ENCODE measurements around the gene TP63.

TP63 gene

GRCh38 chr3:189871418-189871817 is 240.2 kb downstream of the TP63 start:
- TF ChIP-seq CTCF (IDR thresholded peaks at IDR 0.05; ENCODE audit: low read depth, low read length) = no peak
- DNase-seq (ENCODE audit: low read depth, low spot score) = no peak
- H3K4me3 ChIP-seq (ENCODE audit: low read depth, low read length) = no peak overlapping the region
- in situ Hi-C loops (cut with HindIII; ENCODE audit: low sequenced_read_pairs) = no loop called here

DNA sequence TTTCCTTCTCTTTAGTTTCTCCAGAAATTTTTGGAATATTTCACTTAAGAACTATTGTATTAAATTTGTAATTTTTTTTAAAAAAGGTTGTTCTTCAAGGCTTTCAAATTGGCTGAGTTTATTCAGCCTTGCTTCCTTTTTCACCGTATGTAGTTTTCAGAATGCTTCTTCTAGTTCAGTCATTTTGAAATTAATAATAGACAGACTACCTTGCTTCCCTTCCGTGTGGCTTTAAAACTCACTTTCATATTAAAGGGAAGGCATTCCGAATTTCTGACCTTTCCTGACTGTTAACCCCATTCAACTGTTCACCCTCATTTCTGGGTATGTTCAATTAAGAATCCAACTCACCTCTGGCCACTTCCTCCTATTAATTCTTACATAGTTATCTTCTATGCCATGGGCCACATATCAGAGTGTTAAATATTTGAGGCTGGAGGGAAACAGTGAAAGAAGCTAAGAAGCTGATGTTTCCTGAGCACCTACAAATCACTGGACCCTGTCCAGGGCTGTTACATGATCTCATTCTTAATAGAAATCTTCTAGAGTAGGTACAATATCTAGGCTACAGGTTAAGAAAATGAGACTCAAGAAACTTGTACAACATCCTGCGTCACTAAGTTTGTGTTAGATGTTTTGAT is 252.0 kb downstream of the TP63 start:
- no peak for DNase-seq (ENCODE audit: low read depth, low spot score)
- in situ Hi-C loops (cut with HindIII; ENCODE audit: low sequenced_read_pairs) = no loop called here
- no peak overlapping the region for H3K4me3 ChIP-seq (ENCODE audit: low read depth, low read length)
- no peak for TF ChIP-seq CTCF (IDR thresholded peaks at IDR 0.05; ENCODE audit: low read depth, low read length)

DNA sequence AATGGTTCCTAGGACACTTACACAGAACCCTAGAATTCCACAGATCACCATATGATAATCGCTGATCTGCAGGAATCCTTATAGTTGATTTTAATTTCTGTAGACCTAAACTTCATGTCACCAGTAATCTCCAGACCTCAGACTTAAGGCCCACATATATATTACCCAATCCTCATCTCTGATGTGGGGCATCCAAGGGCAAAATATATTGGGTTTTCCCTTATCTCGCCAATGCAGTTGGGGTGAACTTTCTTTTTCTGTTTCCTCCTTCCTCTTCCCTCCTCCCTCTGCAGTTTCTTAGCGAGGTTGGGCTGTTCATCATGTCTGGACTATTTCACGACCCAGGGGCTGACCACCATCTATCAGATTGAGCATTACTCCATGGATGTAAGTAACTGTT is 259.3 kb downstream of the TP63 start:
- no peak for DNase-seq (ENCODE audit: low read depth, low spot score)
- TF ChIP-seq CTCF (IDR thresholded peaks at IDR 0.05; ENCODE audit: low read depth, low read length) = no peak
- in situ Hi-C loops (cut with HindIII; ENCODE audit: low sequenced_read_pairs) = no loop called here
- H3K4me3 ChIP-seq (ENCODE audit: low read depth, low read length) = no peak overlapping the region

DNA sequence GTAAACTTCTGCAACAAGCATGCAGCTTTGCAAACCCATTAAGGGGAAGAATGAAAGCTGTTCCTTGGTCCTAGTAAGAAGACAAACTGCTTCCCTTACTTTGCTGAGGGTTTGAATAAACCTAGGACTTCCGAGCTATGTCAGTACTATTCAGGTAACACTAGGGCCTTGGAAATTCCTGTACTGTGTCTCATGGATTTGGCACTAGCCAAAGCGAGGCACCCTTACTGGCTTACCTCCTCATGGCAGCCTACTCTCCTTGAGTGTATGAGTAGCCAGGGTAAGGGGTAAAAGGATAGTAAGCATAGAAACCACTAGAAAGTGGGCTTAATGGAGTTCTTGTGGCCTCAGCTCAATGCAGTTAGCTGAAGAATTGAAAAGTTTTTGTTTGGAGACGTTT is 265.3 kb downstream of the TP63 start:
- no peak overlapping the region for H3K4me3 ChIP-seq (ENCODE audit: low read depth, low read length)
- in situ Hi-C loops (cut with HindIII; ENCODE audit: low sequenced_read_pairs) = no loop called here
- DNase-seq (ENCODE audit: low read depth, low spot score) = no peak
- no peak for TF ChIP-seq CTCF (IDR thresholded peaks at IDR 0.05; ENCODE audit: low read depth, low read length)

DNA sequence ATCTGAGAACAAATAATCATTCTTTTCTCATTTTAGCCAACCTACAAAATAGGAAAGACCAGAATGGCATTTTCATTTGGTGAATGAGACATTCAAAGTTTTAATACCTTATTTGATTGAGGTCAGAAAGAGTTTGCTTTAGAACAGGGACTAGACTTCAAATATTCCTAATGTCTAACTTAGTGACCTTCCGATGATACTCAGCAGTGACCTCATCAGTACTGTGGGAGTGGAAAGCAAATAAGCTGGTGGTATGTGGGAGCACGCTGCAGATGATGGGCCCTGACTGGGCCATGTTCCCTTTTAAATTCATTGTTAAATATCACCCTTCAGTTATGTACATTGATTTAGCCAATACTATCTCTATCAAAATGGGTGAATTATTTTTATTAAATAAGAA is 266.2 kb downstream of the TP63 start:
- no peak for DNase-seq (ENCODE audit: low read depth, low spot score)
- H3K4me3 ChIP-seq (ENCODE audit: low read depth, low read length) = no peak overlapping the region
- no peak for TF ChIP-seq CTCF (IDR thresholded peaks at IDR 0.05; ENCODE audit: low read depth, low read length)
- in situ Hi-C loops (cut with HindIII; ENCODE audit: low sequenced_read_pairs) = no loop called here

GRCh38 chr3:189898559-189899153 is 267.5 kb downstream of the TP63 start:
- in situ Hi-C loops (cut with HindIII; ENCODE audit: low sequenced_read_pairs) = no loop called here
- no peak for DNase-seq (ENCODE audit: low read depth, low spot score)
- H3K4me3 ChIP-seq (ENCODE audit: low read depth, low read length) = no peak overlapping the region
- TF ChIP-seq CTCF (IDR thresholded peaks at IDR 0.05; ENCODE audit: low read depth, low read length) = no peak
